ENCODE measurements around the gene LRRFIP2.

GRCh38 chr3:37162501-37163245, 11.7 kb downstream of the LRRFIP2 start:
- no peak for TF ChIP-seq E2F6 (IDR thresholded peaks at IDR 0.05)
- no peak for TF ChIP-seq RAD21 (IDR thresholded peaks at IDR 0.05 in 1 of 2, conservative IDR thresholded peaks at IDR 0.05 in 1 of 2; ENCODE audit: low read depth in 2 of 2, low read length in 2 of 2)
- no peak for TF ChIP-seq CEBPB (IDR thresholded peaks at IDR 0.05; ENCODE audit: low read depth, low read length)
- TF ChIP-seq, protein P1, sequence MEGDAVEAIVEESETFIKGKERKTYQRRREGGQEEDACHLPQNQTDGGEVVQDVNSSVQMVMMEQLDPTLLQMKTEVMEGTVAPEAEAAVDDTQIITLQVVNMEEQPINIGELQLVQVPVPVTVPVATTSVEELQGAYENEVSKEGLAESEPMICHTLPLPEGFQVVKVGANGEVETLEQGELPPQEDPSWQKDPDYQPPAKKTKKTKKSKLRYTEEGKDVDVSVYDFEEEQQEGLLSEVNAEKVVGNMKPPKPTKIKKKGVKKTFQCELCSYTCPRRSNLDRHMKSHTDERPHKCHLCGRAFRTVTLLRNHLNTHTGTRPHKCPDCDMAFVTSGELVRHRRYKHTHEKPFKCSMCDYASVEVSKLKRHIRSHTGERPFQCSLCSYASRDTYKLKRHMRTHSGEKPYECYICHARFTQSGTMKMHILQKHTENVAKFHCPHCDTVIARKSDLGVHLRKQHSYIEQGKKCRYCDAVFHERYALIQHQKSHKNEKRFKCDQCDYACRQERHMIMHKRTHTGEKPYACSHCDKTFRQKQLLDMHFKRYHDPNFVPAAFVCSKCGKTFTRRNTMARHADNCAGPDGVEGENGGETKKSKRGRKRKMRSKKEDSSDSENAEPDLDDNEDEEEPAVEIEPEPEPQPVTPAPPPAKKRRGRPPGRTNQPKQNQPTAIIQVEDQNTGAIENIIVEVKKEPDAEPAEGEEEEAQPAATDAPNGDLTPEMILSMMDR (IDR thresholded peaks at IDR 0.05; ENCODE audit: control extremely low read depth in 1 of 3, insufficient read depth in 1 of 3, low read depth in 1 of 3, low read length in 3 of 3), result no peak
- TF ChIP-seq TAF1 (IDR thresholded peaks at IDR 0.05; ENCODE audit: low read depth, low read length), result no peak
- no peak for TF ChIP-seq YY1 (IDR thresholded peaks at IDR 0.05; ENCODE audit: low read depth, low read length)
- no peak for TF ChIP-seq EP300 (IDR thresholded peaks at IDR 0.05; ENCODE audit: borderline replicate concordance in 1 of 2, low read depth in 2 of 2, low read length in 2 of 2)
- no peak for TF ChIP-seq SP2 (IDR thresholded peaks at IDR 0.05; ENCODE audit: low read length)
